Brain microvascular endothelial cell (primary cell): ENCODE measurements around the gene AFM.

Source experiments
- DNase-seq: peaks from one replicate; pipeline ENCODE4 v3.0.0-alpha.2; 2020
- H3K27ac ChIP-seq: fragments of 250-450 bp; sonication (Bioruptor Pico); 2 replicates; pipeline ENCODE4 v1.5.1; 2020; ENCODE audit warnings: mild to moderate bottlenecking, moderate library complexity
- H3K27me3 ChIP-seq: fragments of 250-450 bp; sonication (Bioruptor Pico); replicated peaks from 2 replicates; pipeline ENCODE4 v1.5.1; 2020; ENCODE audit warnings: mild to moderate bottlenecking
- H3K36me3 ChIP-seq: fragments of 250-450 bp; sonication (Bioruptor Pico); replicated peaks from 2 replicates; pipeline ENCODE4 v1.5.1; 2020; ENCODE audit warnings: mild to moderate bottlenecking
- H3K4me3 ChIP-seq: 2 replicates; pipeline ENCODE4 v1.5.1; 2011; ENCODE audit warnings: low read depth, mild to moderate bottlenecking, control low read depth, low read length, moderate library complexity
- CTCF ChIP-seq: IDR thresholded peaks from 2 replicates; pipeline ENCODE4 v1.5.1; 2011; ENCODE audit warnings: low read depth, mild to moderate bottlenecking, moderate library complexity, low read length, control low read depth, inconsistent platforms; ENCODE audit errors: missing control alignments
- in situ Hi-C: cut with HindIII; loops from 2 replicates; pipeline ENCODE4 v1.10.0; 2017; ENCODE audit warnings: low sequenced_read_pairs, low pct_ligation_motif_present

Gene AFM

GRCh38 chr4:73445383-73446335, 35.9 kb upstream of the AFM start:
- DNase-seq = no peak
- TF ChIP-seq CTCF = no peak
- Histone ChIP-seq H3K36me3 (no peaks in the 10 kb centered on the region), H3K4me3 (no peak overlapping the region), H3K27ac (no peak overlapping the region), H3K27me3 (no peaks in the 10 kb centered on the region)
- in situ Hi-C loops = no loop called here

- in situ Hi-C loops = no loop called here
- Histone ChIP-seq H3K27ac (no peak overlapping the region), H3K36me3 (no peaks in the 10 kb centered on the region), H3K4me3 (no peak overlapping the region), H3K27me3 (no peaks in the 10 kb centered on the region)
- peak; percentile 78 for TF ChIP-seq CTCF
- DNase-seq = peak; percentile 57
These were observed 35.1 kb upstream of the AFM start for GRCh38 chr4:73446336-73446938.

GRCh38 chr4:73447671-73448070, 33.9 kb upstream of the AFM start:
- in situ Hi-C loops = no loop called here
- DNase-seq = peak; percentile 37
- Histone ChIP-seq H3K36me3 (no peaks in the 10 kb centered on the region), H3K27me3 (no peaks in the 10 kb centered on the region), H3K27ac (no peak overlapping the region), H3K4me3 (no peak overlapping the region)
- TF ChIP-seq CTCF = no peak

DNA sequence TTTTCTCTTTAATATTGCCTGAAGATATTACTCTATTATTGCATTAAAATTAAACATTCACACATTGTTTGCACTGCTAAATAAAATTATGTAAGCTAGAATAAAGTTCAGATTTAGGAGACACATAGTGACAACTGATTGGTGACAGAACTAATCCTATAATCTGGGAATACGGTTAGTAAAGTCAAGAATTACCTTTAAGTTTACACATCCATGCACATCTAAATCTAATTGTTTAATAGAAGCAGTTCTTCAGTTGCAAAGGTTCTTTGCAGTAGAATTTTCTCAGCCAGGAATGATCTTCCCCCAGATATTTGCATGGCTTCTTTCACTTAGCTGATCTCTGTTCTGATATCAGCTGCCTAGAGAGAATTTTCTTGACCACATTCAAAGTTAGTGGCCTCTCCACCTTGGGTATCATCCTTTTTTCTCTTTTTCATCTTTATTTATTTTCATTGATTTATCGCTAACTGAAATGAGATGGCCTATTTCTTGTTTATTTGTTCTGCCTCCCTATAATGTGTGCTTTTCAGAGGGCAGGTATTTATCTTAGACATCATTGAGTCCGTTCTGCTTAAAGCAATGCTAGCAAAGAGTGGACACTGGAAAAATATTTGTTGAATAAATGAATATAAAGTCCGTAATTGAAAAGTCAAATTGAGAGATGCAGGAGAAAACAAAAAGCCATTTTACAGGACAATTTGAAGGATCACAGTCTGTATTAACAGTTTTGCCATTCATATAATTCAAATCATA, 32.9 kb upstream of the AFM start:
- no peak for TF ChIP-seq CTCF
- Histone ChIP-seq H3K27me3 (no peaks in the 10 kb centered on the region), H3K4me3 (no peak overlapping the region), H3K27ac (no peak overlapping the region), H3K36me3 (no peaks in the 10 kb centered on the region)
- in situ Hi-C loops = no loop called here
- no peak for DNase-seq

- no peak for TF ChIP-seq CTCF
- peak; percentile 92 for DNase-seq
- Histone ChIP-seq H3K27me3 (no peaks in the 10 kb centered on the region), H3K27ac (peak overlapping the region; percentile 99), H3K36me3 (no peaks in the 10 kb centered on the region), H3K4me3 (no peak overlapping the region)
- in situ Hi-C loops = no loop called here
These were observed 31.0 kb upstream of the AFM start for GRCh38 chr4:73450398-73451004.
